ELF-1 (cell line): Measurements from ENCODE around the gene DBF4.
A peak's percentile ranks its signal among the peaks of the same experiment; 100 is the strongest.
"Not testable (repeated sequence)": the region's sequence is repeated elsewhere in the genome, so short reads cannot be mapped to it uniquely, and the experiment has no call there.

ENCODE experiments used
- DNase-seq: peaks from one replicate; pipeline ENCODE4 v3.0.0-alpha.2; 2016; ENCODE audit warnings: low read depth, low spot score

DBF4 gene

GRCh38 chr7:87882151-87882937 is 6.1 kb downstream of the DBF4 start:
- no peak for DNase-seq

GRCh38 chr7:87885018-87885417 is 8.7 kb downstream of the DBF4 start:
- DNase-seq: no peak

- no peak for DNase-seq
Observed at GRCh38 chr7:87886875-87887274, 10.6 kb downstream of the DBF4 start.

- no peak for DNase-seq
Observed at GRCh38 chr7:87895363-87895762, 19.1 kb downstream of the DBF4 start.

- DNase-seq: no peak
Observed at GRCh38 chr7:87899255-87899654, 23.0 kb downstream of the DBF4 start.

GRCh38 chr7:87907136-87907906 is 31.0 kb downstream of the DBF4 start:
- DNase-seq: not testable (repeated sequence)

- DNase-seq: not testable (repeated sequence)
Observed at GRCh38 chr7:87908814-87909213, 32.5 kb downstream of the DBF4 start.

GRCh38 chr7:87912121-87912520 is 35.8 kb downstream of the DBF4 start:
- DNase-seq: no peak

GRCh38 chr7:87918740-87919139 is 42.4 kb downstream of the DBF4 start:
- DNase-seq: no peak

GRCh38 chr7:87919875-87920274 is 43.6 kb downstream of the DBF4 start:
- no peak for DNase-seq

GRCh38 chr7:87920578-87920977 is 44.3 kb downstream of the DBF4 start:
- DNase-seq: peak; percentile 21

- not testable (repeated sequence) for DNase-seq
Observed at GRCh38 chr7:87922759-87923395, 46.6 kb downstream of the DBF4 start.

GRCh38 chr7:87926581-87927461 is 50.5 kb downstream of the DBF4 start:
- peak; percentile 92 for DNase-seq

- no peak for DNase-seq
Observed at GRCh38 chr7:87933605-87933952, 57.3 kb downstream of the DBF4 start.

- peak; percentile 93 for DNase-seq
Observed at GRCh38 chr7:87933953-87934698, 57.8 kb downstream of the DBF4 start, which contains the start of gene ADAM22. TSS of gene ADAM22 (plus strand) at chr7:87934251. CDS start at chr7:87934466, 215 bp downstream.

GRCh38 chr7:87934699-87935383 is 58.5 kb downstream of the DBF4 start:
- DNase-seq: peak; percentile 30

- no peak for DNase-seq
Observed at GRCh38 chr7:87935384-87935706, 59.1 kb downstream of the DBF4 start.

- DNase-seq: no peak
Observed at GRCh38 chr7:87941138-87941537, 64.8 kb downstream of the DBF4 start.

GRCh38 chr7:87944547-87944946 is 68.3 kb downstream of the DBF4 start:
- DNase-seq: no peak

- not testable (repeated sequence) for DNase-seq
Observed at GRCh38 chr7:87945926-87946325, 69.6 kb downstream of the DBF4 start.
